Endothelial cell of umbilical vein (primary cell): ENCODE results near the gene CREG2. TPM values are rescaled to one million over a fixed set of nuclear protein-coding genes. Genes with fewer than 3 reads are reported as not detected.

Source experiments
- BruUV-seq: library from RNA; stranded (reverse); fragments of 400-500 nt; replicated peaks from 2 replicates; lab custom pipeline; 2021; lab: Mats Ljungman, UMichigan
- CTCF ChIA-PET: fragments of 300-600, 350-600 bp; sonication (Branson Sonifier 250); formaldehyde crosslinking; loops from one replicate; lab custom pipeline; 2021; ENCODE audit warnings: antibody characterized with exemption, inconsistent platforms; lab: Charles Lee
- POLR2A ChIA-PET: fragments of 300-600, 350-600 bp; sonication (Branson Sonifier 250); formaldehyde crosslinking; loops from one replicate; lab custom pipeline; 2021; ENCODE audit warnings: antibody characterized with exemption, inconsistent platforms; lab: Charles Lee
- DNase-seq: peaks from one replicate; pipeline ENCODE4 v3.0.0-alpha.2; 2011; ENCODE audit warnings: low read depth, low spot score
- FAIRE-seq: peaks from 2 replicates; lab custom pipeline; 2011; peaks lifted over from hg19 to GRCh38; lab: Jason Lieb, UNC
- H2AFZ ChIP-seq: 2 replicates; pipeline ENCODE4 v1.6.0; 2012; ENCODE audit warnings: low read depth, low read length, control low read depth, inconsistent platforms
- H3K27ac ChIP-seq: 2 replicates; pipeline ENCODE4 v1.5.1; 2011; ENCODE audit warnings: low read depth, mild to moderate bottlenecking, control low read depth, low read length, moderate library complexity; ENCODE audit not compliant: insufficient read depth
- H3K27me3 ChIP-seq, 2 experiments: 2 replicates each; pipeline versions ENCODE4 v1.6.0 to v1.6.1; 2011; ENCODE audit warnings: low read length in 2 of 2, mixed read lengths in 1 of 2; ENCODE audit not compliant: control insufficient read depth in 2 of 2, insufficient read depth in 2 of 2
- H3K36me3 ChIP-seq, 2 experiments: 2 replicates in 1 of 2; 3 replicates in 1 of 2; pipeline ENCODE4 v1.5.1; 2011; ENCODE audit warnings: low read length in 2 of 2, mild to moderate bottlenecking in 1 of 2, moderate library complexity in 1 of 2; ENCODE audit not compliant: control insufficient read depth in 2 of 2, insufficient read depth in 2 of 2; ENCODE audit errors: extremely low read depth in 1 of 2
- H3K4me1 ChIP-seq: 3 replicates; pipeline ENCODE4 v1.5.1; 2011; ENCODE audit warnings: mild to moderate bottlenecking, low read length; ENCODE audit not compliant: control insufficient read depth, insufficient read depth; ENCODE audit errors: extremely low read depth
- H3K4me2 ChIP-seq: 2 replicates; pipeline ENCODE4 v1.6.1; 2011; ENCODE audit warnings: low read length, control low read depth, mixed read lengths; ENCODE audit not compliant: insufficient read depth
- H3K4me3 ChIP-seq, 3 experiments: fragments of 200-600 bp in 1 of 3; sonication (generic), shearing (Covaris generic) in 1 of 3; replicated peaks in 1 of 3; 2 replicates each; pipeline ENCODE4 v1.5.1; 2011 to 2016; ENCODE audit warnings: control low read depth in 3 of 3, low read length in 3 of 3, mild to moderate bottlenecking in 2 of 3, inconsistent platforms in 1 of 3, low read depth in 1 of 3, moderate library complexity in 1 of 3; ENCODE audit not compliant: insufficient read depth in 1 of 3
- H3K79me2 ChIP-seq: 2 replicates; pipeline ENCODE4 v1.6.0; 2012; ENCODE audit warnings: low read length, inconsistent platforms; ENCODE audit not compliant: control insufficient read depth, insufficient read depth
- H3K9ac ChIP-seq: replicated peaks from 2 replicates; pipeline ENCODE3; 2011; ENCODE audit warnings: low read length, control low read depth; ENCODE audit not compliant: insufficient read depth; ENCODE audit errors: extremely low read depth
- H3K9me1 ChIP-seq: replicated peaks from 3 replicates; pipeline ENCODE4 v1.6.0; 2011; ENCODE audit warnings: mild to moderate bottlenecking, low read length; ENCODE audit not compliant: control insufficient read depth, insufficient read depth; ENCODE audit errors: extremely low read depth
- H3K9me3 ChIP-seq: replicated peaks from 2 replicates; pipeline ENCODE4 v1.5.1; 2012; ENCODE audit warnings: low read length, inconsistent platforms; ENCODE audit not compliant: control insufficient read depth, insufficient read depth
- H4K20me1 ChIP-seq: replicated peaks from 2 replicates; pipeline ENCODE3; 2011; ENCODE audit warnings: mild to moderate bottlenecking, low read length; ENCODE audit not compliant: control insufficient read depth, insufficient read depth; ENCODE audit errors: extremely low read depth
- EZH2 ChIP-seq: IDR thresholded peaks from 2 replicates; pipeline ENCODE4 v1.6.1; 2012; ENCODE audit warnings: borderline replicate concordance, low read depth, mild to moderate bottlenecking, moderate library complexity, low read length, inconsistent platforms; ENCODE audit not compliant: severe bottlenecking
- FOS ChIP-seq: IDR thresholded peaks from 2 replicates; pipeline ENCODE4 v1.6.1; 2011; ENCODE audit warnings: mild to moderate bottlenecking, low read length, moderate library complexity, borderline replicate concordance; ENCODE audit not compliant: insufficient read depth
- GATA2 ChIP-seq: IDR thresholded peaks from 2 replicates; pipeline ENCODE4 v1.7.0; 2011; ENCODE audit warnings: low read depth, mild to moderate bottlenecking, moderate library complexity, mixed read lengths, low read length; ENCODE audit not compliant: insufficient read length, insufficient read depth
- JUN ChIP-seq: IDR thresholded peaks from 2 replicates; pipeline ENCODE4 v1.6.1; 2011; ENCODE audit warnings: borderline replicate concordance, low read depth; ENCODE audit not compliant: insufficient read length, insufficient read depth
- MYC ChIP-seq: IDR thresholded peaks from one replicate; pipeline ENCODE4 v1.6.1; 2011; ENCODE audit warnings: mild to moderate bottlenecking, low read depth, low read length
- POLR2A ChIP-seq: IDR thresholded peaks from 2 replicates; pipeline ENCODE4 v1.6.1; 2012; ENCODE audit warnings: low read depth, mild to moderate bottlenecking, control low read depth, low read length
- POLR2AphosphoS5 ChIP-seq: IDR thresholded peaks from 2 replicates; pipeline ENCODE4 v1.6.1; 2012; ENCODE audit warnings: low read depth, mild to moderate bottlenecking, control low read depth, low read length, moderate library complexity; ENCODE audit not compliant: insufficient read depth
- dilution Hi-C: fragments of 300-500 bp; cut with MboI; formaldehyde crosslinking; loops from one replicate; pipeline ENCODE4 v1.15.0; 2019; ENCODE audit warnings: low sequenced_read_pairs; ENCODE audit not compliant: extremely low pct_ligation_motif_present
- intact Hi-C: fragments of 100-400 bp; cut with micrococcal nuclease; formaldehyde crosslinking; loops from one replicate; pipeline ENCODE4 v1.10.0; 2022
- polyA plus RNA-seq, 4 experiments: library from polyadenylated mRNA; depleted of rRNA in 3 of 4; stranded (reverse) in 3 of 4; unstranded in 1 of 4; fragments of >200 nt; gene quantifications; 2 replicates each; pipeline versions ENCODE4 v1.2.1 to v1.2.3, GENCODE V29; 2011 to 2012; ENCODE audit warnings: missing spikeins in 1 of 4
- total RNA-seq: library from RNA; stranded (reverse); gene quantifications from 2 replicates; pipeline ENCODE4 v1.2.3, GENCODE V29; 2021
- TF ChIP-seq, protein P1 (sequence below), 2 donors: IDR thresholded peaks; 1 replicate in 1 of 2; 2 replicates in 1 of 2; pipeline ENCODE4 v1.5.1; 2011; ENCODE audit warnings: low read length in 2 of 2, mild to moderate bottlenecking in 2 of 2, moderate library complexity in 2 of 2, control low read depth in 1 of 2, inconsistent platforms in 1 of 2, low read depth in 1 of 2; ENCODE audit not compliant: insufficient read depth in 1 of 2; ENCODE audit errors: extremely low read depth in 1 of 2
- TF ChIP-seq, protein P2 (sequence below): IDR thresholded peaks from 2 replicates; pipeline ENCODE4 v1.6.1; 2011; ENCODE audit not compliant: insufficient read depth, insufficient read length

The CREG2 gene
- total and polyA plus RNA-seq, 2 donors (not counting 3 experiments of a cell fraction or from before 2014, with no cell fraction given), result 0.48 to 2.0 TPM

DNA sequence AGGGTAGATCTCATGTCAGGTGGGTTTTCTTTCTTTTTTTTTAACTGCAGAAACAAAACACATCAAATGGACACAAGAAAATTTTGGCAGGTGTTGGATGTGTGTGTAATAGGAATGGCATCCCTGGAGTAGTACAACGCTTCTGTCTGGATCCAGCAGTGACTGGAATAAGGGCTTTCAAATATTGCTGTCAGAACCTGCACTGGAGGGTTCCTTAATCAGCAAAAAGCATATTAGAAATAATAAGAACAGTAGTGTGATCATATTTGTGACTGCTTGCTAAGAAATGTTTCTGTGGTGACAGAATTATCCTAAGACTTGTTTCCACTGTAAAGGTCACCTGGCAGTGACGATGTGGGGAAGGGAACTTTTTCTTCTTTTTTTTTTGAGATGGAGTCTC lies 30.8 kb downstream of the CREG2 start:
- H3K27ac ChIP-seq, result no peak overlapping the region
- no TSS peak for BruUV-seq
- no peaks in the 10 kb centered on the region for H3K36me3 ChIP-seq
- POLR2A ChIA-PET, result no interaction called here
- no peak overlapping the region for H2AFZ ChIP-seq
- no peak for FAIRE-seq
- no peak overlapping the region for H3K4me2 ChIP-seq
- dilution Hi-C loops, result no loop called here
- H4K20me1 ChIP-seq, result no peaks in the 10 kb centered on the region
- TF ChIP-seq, protein P1, sequence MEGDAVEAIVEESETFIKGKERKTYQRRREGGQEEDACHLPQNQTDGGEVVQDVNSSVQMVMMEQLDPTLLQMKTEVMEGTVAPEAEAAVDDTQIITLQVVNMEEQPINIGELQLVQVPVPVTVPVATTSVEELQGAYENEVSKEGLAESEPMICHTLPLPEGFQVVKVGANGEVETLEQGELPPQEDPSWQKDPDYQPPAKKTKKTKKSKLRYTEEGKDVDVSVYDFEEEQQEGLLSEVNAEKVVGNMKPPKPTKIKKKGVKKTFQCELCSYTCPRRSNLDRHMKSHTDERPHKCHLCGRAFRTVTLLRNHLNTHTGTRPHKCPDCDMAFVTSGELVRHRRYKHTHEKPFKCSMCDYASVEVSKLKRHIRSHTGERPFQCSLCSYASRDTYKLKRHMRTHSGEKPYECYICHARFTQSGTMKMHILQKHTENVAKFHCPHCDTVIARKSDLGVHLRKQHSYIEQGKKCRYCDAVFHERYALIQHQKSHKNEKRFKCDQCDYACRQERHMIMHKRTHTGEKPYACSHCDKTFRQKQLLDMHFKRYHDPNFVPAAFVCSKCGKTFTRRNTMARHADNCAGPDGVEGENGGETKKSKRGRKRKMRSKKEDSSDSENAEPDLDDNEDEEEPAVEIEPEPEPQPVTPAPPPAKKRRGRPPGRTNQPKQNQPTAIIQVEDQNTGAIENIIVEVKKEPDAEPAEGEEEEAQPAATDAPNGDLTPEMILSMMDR (IDR thresholded peaks at IDR 0.05; ENCODE audit: extremely low read depth in 1 of 2, insufficient read depth in 1 of 2, low read depth in 1 of 2, low read length in 2 of 2), result no peak
- TF ChIP-seq JUN (no peak), FOS (no peak), MYC (no peak), EZH2 (no peak), POLR2A (no peak), POLR2AphosphoS5 (no peak), GATA2 (no peak)
- TF ChIP-seq, protein P2, sequence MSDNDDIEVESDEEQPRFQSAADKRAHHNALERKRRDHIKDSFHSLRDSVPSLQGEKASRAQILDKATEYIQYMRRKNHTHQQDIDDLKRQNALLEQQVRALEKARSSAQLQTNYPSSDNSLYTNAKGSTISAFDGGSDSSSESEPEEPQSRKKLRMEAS, result no peak
- H3K79me2 ChIP-seq, result no peaks in the 10 kb centered on the region
- no peaks in the 10 kb centered on the region for H3K4me1 ChIP-seq
- no peaks in the 10 kb centered on the region for H3K9me1 ChIP-seq
- intact Hi-C loops, result no loop called here
- peaks cover 0 to 4% of the 10 kb centered on the region in 2 experiments for H3K27me3 ChIP-seq
- no peaks in the 10 kb centered on the region for H3K9me3 ChIP-seq
- no peak overlapping the region for H3K4me3 ChIP-seq
- CTCF ChIA-PET, result interaction anchor here (2.3 kb wide), 1 partner anchor 15 kb away, joined by 11 read pairs; no protein-coding TSS in a partner anchor
- no peak overlapping the region for H3K9ac ChIP-seq
- DNase-seq, result no peak
